OCI-LY7 (cell line): ENCODE measurements around the gene PTH2R. TPM values are rescaled to one million over a fixed set of nuclear protein-coding genes. Genes with fewer than 3 reads are reported as not detected.

ENCODE experiments used
- BruUV-seq: library from RNA; stranded (reverse); fragments of 400-500 nt; replicated peaks from 2 replicates; lab custom pipeline; 2021; lab: Mats Ljungman, UMichigan
- CTCF ChIA-PET: fragments of 300-600 bp; sonication (Branson Sonifier 250); formaldehyde crosslinking; loops from one replicate; lab custom pipeline; 2022; ENCODE audit warnings: antibody characterized with exemption; ENCODE audit not compliant: unreplicated experiment; lab: Charles Lee
- POLR2A ChIA-PET: fragments of 300-600 bp; sonication (Branson Sonifier 250); formaldehyde crosslinking; loops from one replicate; lab custom pipeline; 2022; ENCODE audit warnings: antibody characterized with exemption; lab: Charles Lee
- DNase-seq: peaks from one replicate; pipeline ENCODE4 v3.0.0-alpha.2; 2015; ENCODE audit warnings: low spot score
- H2AFZ ChIP-seq: fragments of 200-600 bp; sonication (generic), shearing (Covaris generic); 2 replicates; pipeline ENCODE4 v1.6.1; 2014; ENCODE audit warnings: mild to moderate bottlenecking, antibody characterized with exemption, low read length, moderate library complexity
- H3K27ac ChIP-seq: fragments of 200-600 bp; sonication (generic); 2 replicates; pipeline ENCODE4 v1.5.1; 2014; ENCODE audit warnings: mixed run types, low read depth, mild to moderate bottlenecking, moderate library complexity, low read length, inconsistent platforms; ENCODE audit not compliant: poor library complexity, severe bottlenecking
- H3K36me3 ChIP-seq: fragments of 200-600 bp; sonication (generic); 2 replicates; pipeline ENCODE4 v1.6.1; 2014; ENCODE audit warnings: mild to moderate bottlenecking, antibody characterized with exemption, low read length, moderate library complexity, mixed read lengths; ENCODE audit not compliant: insufficient read depth
- H3K4me1 ChIP-seq: fragments of 200-600 bp; sonication (generic); 2 replicates; pipeline ENCODE4 v1.5.1; 2014; ENCODE audit warnings: mild to moderate bottlenecking, low read length; ENCODE audit not compliant: insufficient read depth, poor library complexity, severe bottlenecking
- H3K4me2 ChIP-seq: fragments of 200-600 bp; sonication (generic); 2 replicates; pipeline ENCODE4 v1.6.1; 2014; ENCODE audit warnings: mild to moderate bottlenecking, low read length
- H3K4me3 ChIP-seq: fragments of 200-600 bp; sonication (generic); 2 replicates; pipeline ENCODE4 v1.5.1; 2014; ENCODE audit warnings: mild to moderate bottlenecking, low read depth, low read length; ENCODE audit not compliant: poor library complexity, severe bottlenecking
- H3K79me2 ChIP-seq: fragments of 200-600 bp; sonication (generic); 2 replicates; pipeline ENCODE4 v1.6.1; 2016; ENCODE audit warnings: low read depth, mild to moderate bottlenecking, low read length, moderate library complexity, mixed read lengths; ENCODE audit not compliant: insufficient read depth
- H3K9me2 ChIP-seq: fragments of 200-600 bp; sonication (generic); 2 replicates; pipeline ENCODE4 v1.6.1; 2016; ENCODE audit warnings: mild to moderate bottlenecking, low read length, mixed read lengths; ENCODE audit not compliant: insufficient read depth
- H3K9me3 ChIP-seq: fragments of 200-600 bp; sonication (generic); 2 replicates; pipeline ENCODE4 v1.6.1; 2014; ENCODE audit warnings: mild to moderate bottlenecking, mixed run types, low read length, mixed read lengths
- H4K20me1 ChIP-seq: fragments of 200-600 bp; sonication (generic); 2 replicates; pipeline ENCODE4 v1.6.1; 2014; ENCODE audit warnings: mild to moderate bottlenecking, antibody characterized with exemption, low read length, moderate library complexity, mixed read lengths; ENCODE audit not compliant: insufficient read depth
- CTCF ChIP-seq: fragments of 200-600 bp; sonication (generic); conservative IDR thresholded peaks from 2 replicates; pipeline ENCODE4 v1.5.1; 2014; ENCODE audit warnings: mild to moderate bottlenecking, antibody characterized with exemption, low read length, moderate library complexity, mixed read lengths
- EZH2phosphoT487 ChIP-seq: fragments of 200-600 bp; sonication (generic); IDR thresholded peaks from 2 replicates; pipeline ENCODE4 v1.6.1; 2018; ENCODE audit warnings: low read depth, borderline replicate concordance, mild to moderate bottlenecking, mixed run types, antibody characterized with exemption, low read length, moderate library complexity, mixed read lengths
- intact Hi-C: fragments of 100-400 bp; cut with micrococcal nuclease; formaldehyde crosslinking; loops from one replicate; pipeline ENCODE4 v1.10.0; 2022; ENCODE audit not compliant: unreplicated experiment
- total RNA-seq, 2 experiments: library from RNA; depleted of rRNA in 1 of 2; stranded (reverse); fragments of >200 nt in 1 of 2; shearing (Covaris generic) in 1 of 2; gene quantifications; 2 replicates each; pipeline ENCODE4 v1.2.3, GENCODE V29; 2014 to 2022

PTH2R gene
- total RNA-seq, 2 experiments from 2014 or later = 0.06 to 0.13 TPM

- TF ChIP-seq EZH2phosphoT487 (no peak), CTCF (no peak)
- Histone ChIP-seq H3K9me2 (no peaks in the 10 kb centered on the region), H3K27ac (no peak overlapping the region), H2AFZ (no peak overlapping the region), H3K4me2 (no peak overlapping the region), H3K36me3 (peaks cover 32% of the 10 kb centered on the region), H3K4me3 (no peak overlapping the region), H4K20me1 (no peaks in the 10 kb centered on the region), H3K4me1 (no peaks in the 10 kb centered on the region), H3K79me2 (no peaks in the 10 kb centered on the region), H3K9me3 (peaks cover 15% of the 10 kb centered on the region; the same call in 1 of the 2 replicates)
- no peak for DNase-seq
- intact Hi-C loops = no loop called here
- no TSS peak for BruUV-seq
- POLR2A ChIA-PET = no interaction called here
- CTCF ChIA-PET = no interaction called here
These were observed 46.1 kb upstream of the PTH2R start for GRCh38 chr2:208360259-208361076.

- Histone ChIP-seq H3K4me1 (no peaks in the 10 kb centered on the region), H3K27ac (no peak overlapping the region), H3K79me2 (no peaks in the 10 kb centered on the region), H3K4me2 (no peak overlapping the region), H2AFZ (no peak overlapping the region), H3K4me3 (no peak overlapping the region), H3K36me3 (peaks cover 26% of the 10 kb centered on the region), H4K20me1 (no peaks in the 10 kb centered on the region), H3K9me2 (no peaks in the 10 kb centered on the region), H3K9me3 (peaks cover 15% of the 10 kb centered on the region; the same call in 1 of the 2 replicates)
- no TSS peak for BruUV-seq
- POLR2A ChIA-PET = no interaction called here
- no peak for DNase-seq
- intact Hi-C loops = no loop called here
- TF ChIP-seq EZH2phosphoT487 = no peak
- TF ChIP-seq CTCF = no peak
- CTCF ChIA-PET = no interaction called here
These were observed 45.5 kb upstream of the PTH2R start for GRCh38 chr2:208361077-208361441.

GRCh38 chr2:208363485-208363884, 43.1 kb upstream of the PTH2R start:
- H4K20me1 ChIP-seq = no peaks in the 10 kb centered on the region
- H3K4me2 ChIP-seq = no peak overlapping the region
- H3K79me2 ChIP-seq = no peaks in the 10 kb centered on the region
- peaks cover 8% of the 10 kb centered on the region for H3K36me3 ChIP-seq
- TF ChIP-seq CTCF (no peak), EZH2phosphoT487 (no peak)
- intact Hi-C loops = no loop called here
- H3K9me2 ChIP-seq = no peaks in the 10 kb centered on the region
- peaks cover 5% of the 10 kb centered on the region for H3K4me1 ChIP-seq
- no peak overlapping the region for H3K27ac ChIP-seq
- H3K9me3 ChIP-seq = peaks cover 15% of the 10 kb centered on the region; the same call in 1 of the 2 replicates
- ChIA-PET POLR2A (no interaction called here), CTCF (no interaction called here)
- H3K4me3 ChIP-seq = no peak overlapping the region
- no peak overlapping the region for H2AFZ ChIP-seq
- DNase-seq = no peak
- no TSS peak for BruUV-seq
